Smooth muscle cell (in vitro differentiated cells): Measurements from ENCODE around the gene CDC42BPB. TPM values are rescaled to one million over a fixed set of nuclear protein-coding genes. Genes with fewer than 3 reads are reported as not detected.

Experiments
- DNase-seq: peaks from one replicate; lab custom pipeline; 2025; ENCODE audit not compliant: unreplicated experiment; lab: John Stamatoyannopoulos, UW
- H2AFZ ChIP-seq: fragments of 200-600 bp; sonication (generic); 2 replicates; pipeline ENCODE4 v1.6.0; 2016; ENCODE audit warnings: antibody characterized with exemption, low read depth, mild to moderate bottlenecking
- H3F3A ChIP-seq: fragments of 200-600 bp; sonication (generic); 2 replicates; pipeline ENCODE4 v1.6.0; 2017; ENCODE audit warnings: antibody characterized with exemption, low read depth
- H3K27ac ChIP-seq: fragments of 200-600 bp; sonication (generic); 2 replicates; pipeline ENCODE4 v1.5.1; 2016; ENCODE audit warnings: low read depth, mild to moderate bottlenecking
- H3K27me3 ChIP-seq: fragments of 200-600 bp; sonication (generic); 2 replicates; pipeline ENCODE4 v1.6.1; 2016; ENCODE audit warnings: low read depth, mild to moderate bottlenecking
- H3K36me3 ChIP-seq: fragments of 200-600 bp; sonication (generic); 2 replicates; pipeline ENCODE4 v1.5.1; 2016; ENCODE audit warnings: low read depth
- H3K4me1 ChIP-seq: fragments of 200-600 bp; sonication (generic); 2 replicates; pipeline ENCODE4 v1.5.1; 2016; ENCODE audit warnings: low read depth
- H3K4me2 ChIP-seq: fragments of 200-600 bp; sonication (generic); 2 replicates; pipeline ENCODE4 v1.6.0; 2016; ENCODE audit warnings: mild to moderate bottlenecking
- H3K4me3 ChIP-seq: fragments of 200-600 bp; sonication (generic); 2 replicates; pipeline ENCODE4 v1.5.1; 2016; ENCODE audit warnings: mild to moderate bottlenecking
- H3K79me2 ChIP-seq: fragments of 200-600 bp; sonication (generic); 2 replicates; pipeline ENCODE4 v1.6.0; 2016; ENCODE audit warnings: low read depth, mild to moderate bottlenecking
- H3K9ac ChIP-seq: fragments of 200-600 bp; sonication (generic); 2 replicates; pipeline ENCODE4 v1.6.0; 2016; ENCODE audit warnings: low read depth
- H3K9me3 ChIP-seq: fragments of 200-600 bp; sonication (generic); replicated peaks from 2 replicates; pipeline ENCODE4 v1.5.1; 2016; ENCODE audit warnings: low read depth
- H4K20me1 ChIP-seq: fragments of 200-600 bp; sonication (generic); 2 replicates; pipeline ENCODE4 v1.6.0; 2016; ENCODE audit warnings: low read depth
- CTCF ChIP-seq: fragments of 200-600 bp; sonication (generic); IDR thresholded peaks from 2 replicates; pipeline ENCODE4 v1.5.1; 2017; ENCODE audit warnings: borderline replicate concordance, mild to moderate bottlenecking, antibody characterized with exemption; ENCODE audit not compliant: insufficient read depth, poor library complexity, severe bottlenecking
- WGBS: methylation state at CpG from one replicate; pipeline ENCODE4 v1.1.7; 2016; ENCODE audit warnings: low lambda C conversion rate; 5-methylcytosine and 5-hydroxymethylcytosine counted together
- polyA plus RNA-seq: library from polyadenylated mRNA; unstranded; fragments of >200 nt; fragmentation: Nextera tagmentation; extraction: Ambion mirVana; gene quantifications from 2 replicates; pipeline ENCODE4 v1.2.1, GENCODE V29; 2016
- total RNA-seq: library from RNA; depleted of rRNA; stranded (reverse); fragments of >200 nt; gene quantifications from 2 replicates; pipeline ENCODE4 v1.2.3, GENCODE V29; 2014

Gene CDC42BPB
- total and polyA plus RNA-seq, 2 experiments from 2014 or later = 11.3 to 71.2 TPM

- H3K79me2 ChIP-seq = no peaks in the 10 kb centered on the region
- no peaks in the 10 kb centered on the region for H3F3A ChIP-seq
- no peak overlapping the region for H3K4me2 ChIP-seq
- H3K9me3 ChIP-seq = no peaks in the 10 kb centered on the region
- DNase-seq = no peak
- H3K4me1 ChIP-seq = no peaks in the 10 kb centered on the region
- H3K27ac ChIP-seq = no peak overlapping the region
- no peak for TF ChIP-seq CTCF
- H3K27me3 ChIP-seq = no peaks in the 10 kb centered on the region
- H3K4me3 ChIP-seq = no peak overlapping the region
- H3K36me3 ChIP-seq = peaks cover 5% of the 10 kb centered on the region
- H4K20me1 ChIP-seq = peaks cover 15% of the 10 kb centered on the region
- WGBS = 99% methylated on average over 15 of the region's 15 CpGs
- no peak overlapping the region for H2AFZ ChIP-seq
- no peak overlapping the region for H3K9ac ChIP-seq
These were observed 113.4 kb downstream of the CDC42BPB start for GRCh38 chr14:102943979-102944378.

- Histone ChIP-seq H2AFZ (no peak overlapping the region), H3K4me3 (no peak overlapping the region), H3K9me3 (no peaks in the 10 kb centered on the region), H3F3A (no peaks in the 10 kb centered on the region), H3K9ac (no peak overlapping the region), H3K4me1 (no peaks in the 10 kb centered on the region), H4K20me1 (peaks cover 15% of the 10 kb centered on the region), H3K27me3 (no peaks in the 10 kb centered on the region), H3K27ac (no peak overlapping the region), H3K79me2 (no peaks in the 10 kb centered on the region), H3K4me2 (no peak overlapping the region), H3K36me3 (peaks cover 5% of the 10 kb centered on the region)
- WGBS = 96% methylated on average over 16 of the region's 16 CpGs
- no peak for TF ChIP-seq CTCF
- no peak for DNase-seq
These were observed 113.9 kb downstream of the CDC42BPB start for GRCh38 chr14:102943454-102943853.

GRCh38 chr14:102942069-102942468 lies 115.3 kb downstream of the CDC42BPB start:
- TF ChIP-seq CTCF = no peak
- peaks cover 5% of the 10 kb centered on the region for H3K36me3 ChIP-seq
- WGBS = 87% methylated on average over 13 of the region's 13 CpGs
- H3K79me2 ChIP-seq = no peaks in the 10 kb centered on the region
- peaks cover 21% of the 10 kb centered on the region for H4K20me1 ChIP-seq
- no peaks in the 10 kb centered on the region for H3K4me1 ChIP-seq
- H3K4me2 ChIP-seq = no peak overlapping the region
- no peak overlapping the region for H3K9ac ChIP-seq
- no peak overlapping the region for H3K4me3 ChIP-seq
- DNase-seq = no peak
- no peaks in the 10 kb centered on the region for H3F3A ChIP-seq
- H3K27ac ChIP-seq = no peak overlapping the region
- no peaks in the 10 kb centered on the region for H3K9me3 ChIP-seq
- no peak overlapping the region for H2AFZ ChIP-seq
- H3K27me3 ChIP-seq = no peaks in the 10 kb centered on the region

- Histone ChIP-seq H3K27ac (no peak overlapping the region), H3K9ac (no peak overlapping the region), H3K27me3 (no peaks in the 10 kb centered on the region), H3K4me2 (no peak overlapping the region), H3K9me3 (no peaks in the 10 kb centered on the region), H2AFZ (no peak overlapping the region), H3K79me2 (no peaks in the 10 kb centered on the region), H3K4me1 (no peaks in the 10 kb centered on the region), H3F3A (peaks cover 2% of the 10 kb centered on the region), H3K4me3 (no peak overlapping the region), H3K36me3 (peaks cover 4% of the 10 kb centered on the region), H4K20me1 (peaks cover 26% of the 10 kb centered on the region)
- WGBS = 87% methylated on average over 10 of the region's 10 CpGs
- no peak for TF ChIP-seq CTCF
- no peak for DNase-seq
These were observed 115.8 kb downstream of the CDC42BPB start for GRCh38 chr14:102941419-102942011.
